OCI-LY1 (cell line): ENCODE results near the gene ADAMTS3.

Source experiments
- EZH2 ChIP-seq: fragments of 200-600 bp; sonication (generic), shearing (Covaris generic); IDR thresholded peaks from 2 replicates; pipeline ENCODE4 v1.8.0; 2017; ENCODE audit warnings: borderline replicate concordance, mixed run types, mild to moderate bottlenecking, antibody characterized with exemption, low read length, moderate library complexity, mixed read lengths
- TF ChIP-seq, protein P1 (sequence below): fragments of 200-600 bp; sonication (generic), shearing (Covaris generic); IDR thresholded peaks from 2 replicates; pipeline ENCODE4 v1.5.1; 2017; ENCODE audit warnings: mild to moderate bottlenecking, antibody characterized with exemption, low read length, moderate library complexity, mixed read lengths

DNA sequence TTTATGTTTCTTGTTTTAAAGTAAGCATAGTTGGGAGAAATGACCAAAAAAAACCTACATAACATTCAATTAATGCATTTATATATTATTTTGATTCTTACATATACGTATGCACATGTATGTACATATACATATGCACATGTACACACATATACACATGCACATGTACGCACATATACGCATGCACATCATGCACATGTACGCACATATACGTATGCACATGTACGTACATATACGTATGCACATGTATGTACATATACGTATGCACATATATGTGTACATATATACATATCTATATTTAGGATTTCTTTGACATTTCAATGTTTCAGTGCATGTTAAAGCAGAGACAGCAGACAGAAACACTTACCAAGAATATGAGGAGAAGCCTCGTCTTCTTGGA lies 263.4 kb downstream of the ADAMTS3 start:
- TF ChIP-seq, protein P1, sequence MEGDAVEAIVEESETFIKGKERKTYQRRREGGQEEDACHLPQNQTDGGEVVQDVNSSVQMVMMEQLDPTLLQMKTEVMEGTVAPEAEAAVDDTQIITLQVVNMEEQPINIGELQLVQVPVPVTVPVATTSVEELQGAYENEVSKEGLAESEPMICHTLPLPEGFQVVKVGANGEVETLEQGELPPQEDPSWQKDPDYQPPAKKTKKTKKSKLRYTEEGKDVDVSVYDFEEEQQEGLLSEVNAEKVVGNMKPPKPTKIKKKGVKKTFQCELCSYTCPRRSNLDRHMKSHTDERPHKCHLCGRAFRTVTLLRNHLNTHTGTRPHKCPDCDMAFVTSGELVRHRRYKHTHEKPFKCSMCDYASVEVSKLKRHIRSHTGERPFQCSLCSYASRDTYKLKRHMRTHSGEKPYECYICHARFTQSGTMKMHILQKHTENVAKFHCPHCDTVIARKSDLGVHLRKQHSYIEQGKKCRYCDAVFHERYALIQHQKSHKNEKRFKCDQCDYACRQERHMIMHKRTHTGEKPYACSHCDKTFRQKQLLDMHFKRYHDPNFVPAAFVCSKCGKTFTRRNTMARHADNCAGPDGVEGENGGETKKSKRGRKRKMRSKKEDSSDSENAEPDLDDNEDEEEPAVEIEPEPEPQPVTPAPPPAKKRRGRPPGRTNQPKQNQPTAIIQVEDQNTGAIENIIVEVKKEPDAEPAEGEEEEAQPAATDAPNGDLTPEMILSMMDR, result no peak
- no peak for TF ChIP-seq EZH2
